Upper lobe of right lung (tissue), 1 donor: ENCODE data around the gene PRIM2. TPM values are rescaled to one million over a fixed set of nuclear protein-coding genes. Genes with fewer than 3 reads are reported as not detected.
"Not testable (repeated sequence)": the region's sequence is repeated elsewhere in the genome, so short reads cannot be mapped to it uniquely, and the experiment has no call there.

Source experiments
- ATAC-seq: fragments of 200-7000 bp; cut with Tn5 transposase; one replicate; pipeline ENCODE4 v1.9.1; 2020; ENCODE audit warnings: mild to moderate bottlenecking, moderate library complexity
- DNase-seq: peaks from one replicate; pipeline ENCODE4 v3.0.0-alpha.2; 2020
- H3K27ac ChIP-seq: fragments of 200-600 bp; one replicate; pipeline ENCODE4 v1.8.0; 2022
- H3K27me3 ChIP-seq: fragments of 200-600 bp; one replicate; pipeline ENCODE4 v1.8.0; 2022; ENCODE audit warnings: mild to moderate bottlenecking
- H3K36me3 ChIP-seq: fragments of 200-600 bp; one replicate; pipeline ENCODE4 v1.8.0; 2022
- H3K4me1 ChIP-seq: fragments of 200-600 bp; one replicate; pipeline ENCODE4 v1.8.0; 2022
- H3K4me3 ChIP-seq: fragments of 200-600 bp; one replicate; pipeline ENCODE4 v1.8.0; 2022; ENCODE audit warnings: mild to moderate bottlenecking
- H3K9me3 ChIP-seq: fragments of 200-600 bp; one replicate; pipeline ENCODE4 v1.8.0; 2022
- CTCF ChIP-seq: fragments of 200-600 bp; IDR thresholded peaks from one replicate; pipeline ENCODE4 v1.8.0; 2022; ENCODE audit warnings: antibody characterized with exemption
- intact Hi-C: fragments of 100-400 bp; cut with DNase I; formaldehyde crosslinking; loops from one replicate; pipeline ENCODE4 v1.11.0; 2022
- total RNA-seq: library from RNA; stranded (reverse); fragmentation: NEBNext Ultra II Directional; extraction: Animal tissue kit (Norgen Biotek cat#: 25700); gene quantifications from one replicate; pipeline ENCODE4 v1.2.1, GENCODE V29; 2021
- donor health status: DM: no; HTN: yes; CAD: no; lungs with severe emphysema.

PRIM2 gene
- total RNA-seq, 1 donor from 2014 or later = 8.5 TPM

- no peaks in the 10 kb centered on the region for H3K36me3 ChIP-seq
- H3K27me3 ChIP-seq = no peaks in the 10 kb centered on the region
- DNase-seq = no peak
- TF ChIP-seq CTCF = no peak
- H3K27ac ChIP-seq = no peak overlapping the region
- no peak for ATAC-seq
- no peaks in the 10 kb centered on the region for H3K9me3 ChIP-seq
- H3K4me1 ChIP-seq = peaks cover 13% of the 10 kb centered on the region
- H3K4me3 ChIP-seq = no peak overlapping the region
- intact Hi-C loops = no loop called here
These were observed 117.5 kb downstream of the PRIM2 start for GRCh38 chr6:57434944-57435343.

- no peaks in the 10 kb centered on the region for H3K36me3 ChIP-seq
- intact Hi-C loops = no loop called here
- no peaks in the 10 kb centered on the region for H3K27me3 ChIP-seq
- no peak overlapping the region for H3K27ac ChIP-seq
- DNase-seq = no peak
- no peak overlapping the region for H3K4me3 ChIP-seq
- ATAC-seq = no peak
- no peak for TF ChIP-seq CTCF
- H3K9me3 ChIP-seq = no peaks in the 10 kb centered on the region
- H3K4me1 ChIP-seq = peaks cover 13% of the 10 kb centered on the region
These were observed 118.2 kb downstream of the PRIM2 start for GRCh38 chr6:57435475-57436160.

GRCh38 chr6:57440735-57441134 is 123.3 kb downstream of the PRIM2 start:
- DNase-seq, ATAC-seq, H3K27me3 ChIP-seq, H3K27ac ChIP-seq, H3K9me3 ChIP-seq, H3K4me1 ChIP-seq, H3K4me3 ChIP-seq, H3K36me3 ChIP-seq, intact Hi-C loops: not testable (repeated sequence)

GRCh38 chr6:57442133-57442532 is 124.7 kb downstream of the PRIM2 start:
- H3K27me3 ChIP-seq, H3K4me3 ChIP-seq, DNase-seq, H3K9me3 ChIP-seq, intact Hi-C loops, ATAC-seq, H3K27ac ChIP-seq, H3K36me3 ChIP-seq, H3K4me1 ChIP-seq: not testable (repeated sequence)

GRCh38 chr6:57443181-57443580 is 125.8 kb downstream of the PRIM2 start:
- H3K9me3 ChIP-seq, H3K36me3 ChIP-seq, H3K4me3 ChIP-seq, H3K27ac ChIP-seq, H3K27me3 ChIP-seq, intact Hi-C loops, DNase-seq, ATAC-seq, H3K4me1 ChIP-seq: not testable (repeated sequence)

- not testable (repeated sequence) for DNase-seq
These were observed 127.4 kb downstream of the PRIM2 start for GRCh38 chr6:57444787-57445186.

GRCh38 chr6:57445379-57445778 is 127.9 kb downstream of the PRIM2 start:
- H3K36me3 ChIP-seq, ATAC-seq, H3K4me3 ChIP-seq: not testable (repeated sequence)

More at GRCh38 chr6:57444787-57445186, 127.4 kb downstream of the PRIM2 start:
- H3K36me3 ChIP-seq, H3K9me3 ChIP-seq, ATAC-seq, intact Hi-C loops, H3K4me1 ChIP-seq, H3K27me3 ChIP-seq, H3K4me3 ChIP-seq, H3K27ac ChIP-seq: not testable (repeated sequence)

GRCh38 chr6:57445790-57446468 is 128.5 kb downstream of the PRIM2 start:
- H3K27me3 ChIP-seq, H3K27ac ChIP-seq, H3K4me1 ChIP-seq, H3K9me3 ChIP-seq, intact Hi-C loops, DNase-seq, ATAC-seq, H3K4me3 ChIP-seq, H3K36me3 ChIP-seq: not testable (repeated sequence)

More at GRCh38 chr6:57445379-57445778, 127.9 kb downstream of the PRIM2 start:
- DNase-seq, intact Hi-C loops, H3K27ac ChIP-seq, H3K27me3 ChIP-seq, H3K4me1 ChIP-seq, H3K9me3 ChIP-seq: not testable (repeated sequence)

- H3K27me3 ChIP-seq, H3K4me1 ChIP-seq, H3K4me3 ChIP-seq, H3K9me3 ChIP-seq, intact Hi-C loops, ATAC-seq, H3K27ac ChIP-seq, H3K36me3 ChIP-seq, DNase-seq: not testable (repeated sequence)
These were observed 132.2 kb downstream of the PRIM2 start for GRCh38 chr6:57449496-57450066.

- H3K27me3 ChIP-seq, H3K9me3 ChIP-seq, H3K27ac ChIP-seq, H3K36me3 ChIP-seq, DNase-seq, H3K4me1 ChIP-seq, H3K4me3 ChIP-seq, ATAC-seq, intact Hi-C loops: not testable (repeated sequence)
These were observed 142.4 kb downstream of the PRIM2 start for GRCh38 chr6:57459781-57460180.

- H3K4me1 ChIP-seq, DNase-seq, H3K9me3 ChIP-seq, intact Hi-C loops, ATAC-seq, H3K27me3 ChIP-seq, H3K27ac ChIP-seq, H3K4me3 ChIP-seq, H3K36me3 ChIP-seq: not testable (repeated sequence)
These were observed 143.6 kb downstream of the PRIM2 start for GRCh38 chr6:57461022-57461421.

GRCh38 chr6:57463809-57464208 is 146.4 kb downstream of the PRIM2 start:
- DNase-seq, H3K4me3 ChIP-seq, H3K27me3 ChIP-seq, ATAC-seq, intact Hi-C loops, H3K27ac ChIP-seq, H3K4me1 ChIP-seq, H3K9me3 ChIP-seq, H3K36me3 ChIP-seq: not testable (repeated sequence)
